ENCODE data around the gene KCNK17. TPM values are rescaled to one million over a fixed set of nuclear protein-coding genes. Genes with fewer than 3 reads are reported as not detected.

The KCNK17 gene
- total RNA-seq, 1 experiment from 2014 or later, result not detected

DNA sequence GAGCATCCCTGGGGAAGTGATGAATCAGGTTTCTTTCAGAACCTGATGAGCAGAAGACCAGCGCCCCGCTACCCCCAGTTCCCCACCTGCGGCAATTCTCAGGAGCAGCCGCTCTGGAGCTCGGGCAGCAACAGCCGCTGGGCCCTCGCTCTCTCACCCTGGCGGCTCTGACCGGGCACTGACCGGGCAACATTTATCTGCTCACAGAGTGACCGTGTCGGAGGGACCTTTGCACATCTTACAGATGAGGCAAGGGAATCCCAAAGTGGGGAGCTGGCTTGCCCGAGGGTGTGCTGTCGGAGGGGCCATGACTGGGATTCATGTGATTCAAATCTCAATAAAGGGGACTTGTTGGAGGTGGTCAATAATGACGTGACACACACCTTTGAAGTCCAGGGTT is 34.5 kb upstream of the KCNK17 start:
- no peak for DNase-seq (ENCODE audit: low read depth, low spot score)
- intact Hi-C loops (cut with micrococcal nuclease; ENCODE audit: unreplicated experiment) (no loop called here), in situ Hi-C loops (cut with HindIII; ENCODE audit: low pct_unique_long_range_greater_than_20kb, low sequenced_read_pairs) (no loop called here)
- no peaks in the 10 kb centered on the region for H3K9me3 ChIP-seq (ENCODE audit: control insufficient read depth, insufficient read depth, low read depth, low read length)
- H3K27me3 ChIP-seq (ENCODE audit: control insufficient read depth, insufficient read depth, low read length), result no peaks in the 10 kb centered on the region
- no peak overlapping the region for H3K4me3 ChIP-seq (ENCODE audit: low read depth in 2 of 2, low read length in 2 of 2)
- TF ChIP-seq POLR2AphosphoS5 (IDR thresholded peaks at IDR 0.05; ENCODE audit: low read depth, low read length) (no peak), SIN3A (IDR thresholded peaks at IDR 0.05; ENCODE audit: borderline replicate concordance, insufficient read depth, low read depth, low read length) (no peak), CTCF (IDR thresholded peaks at IDR 0.05) (no peak), TCF7L2 (IDR thresholded peaks at IDR 0.05; ENCODE audit: low read depth, low read length) (no peak)
- TF ChIP-seq, protein P1, sequence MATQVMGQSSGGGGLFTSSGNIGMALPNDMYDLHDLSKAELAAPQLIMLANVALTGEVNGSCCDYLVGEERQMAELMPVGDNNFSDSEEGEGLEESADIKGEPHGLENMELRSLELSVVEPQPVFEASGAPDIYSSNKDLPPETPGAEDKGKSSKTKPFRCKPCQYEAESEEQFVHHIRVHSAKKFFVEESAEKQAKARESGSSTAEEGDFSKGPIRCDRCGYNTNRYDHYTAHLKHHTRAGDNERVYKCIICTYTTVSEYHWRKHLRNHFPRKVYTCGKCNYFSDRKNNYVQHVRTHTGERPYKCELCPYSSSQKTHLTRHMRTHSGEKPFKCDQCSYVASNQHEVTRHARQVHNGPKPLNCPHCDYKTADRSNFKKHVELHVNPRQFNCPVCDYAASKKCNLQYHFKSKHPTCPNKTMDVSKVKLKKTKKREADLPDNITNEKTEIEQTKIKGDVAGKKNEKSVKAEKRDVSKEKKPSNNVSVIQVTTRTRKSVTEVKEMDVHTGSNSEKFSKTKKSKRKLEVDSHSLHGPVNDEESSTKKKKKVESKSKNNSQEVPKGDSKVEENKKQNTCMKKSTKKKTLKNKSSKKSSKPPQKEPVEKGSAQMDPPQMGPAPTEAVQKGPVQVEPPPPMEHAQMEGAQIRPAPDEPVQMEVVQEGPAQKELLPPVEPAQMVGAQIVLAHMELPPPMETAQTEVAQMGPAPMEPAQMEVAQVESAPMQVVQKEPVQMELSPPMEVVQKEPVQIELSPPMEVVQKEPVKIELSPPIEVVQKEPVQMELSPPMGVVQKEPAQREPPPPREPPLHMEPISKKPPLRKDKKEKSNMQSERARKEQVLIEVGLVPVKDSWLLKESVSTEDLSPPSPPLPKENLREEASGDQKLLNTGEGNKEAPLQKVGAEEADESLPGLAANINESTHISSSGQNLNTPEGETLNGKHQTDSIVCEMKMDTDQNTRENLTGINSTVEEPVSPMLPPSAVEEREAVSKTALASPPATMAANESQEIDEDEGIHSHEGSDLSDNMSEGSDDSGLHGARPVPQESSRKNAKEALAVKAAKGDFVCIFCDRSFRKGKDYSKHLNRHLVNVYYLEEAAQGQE (IDR thresholded peaks at IDR 0.05; ENCODE audit: insufficient read depth in 1 of 2, low read depth in 2 of 2, low read length in 1 of 2), result no peak
- H3K27ac ChIP-seq (ENCODE audit: low read length), result no peak overlapping the region
- ATAC-seq, result no peak
- BruUV-seq (replicated peaks), result no TSS peak
- no peaks in the 10 kb centered on the region for H3K36me3 ChIP-seq (ENCODE audit: control insufficient read depth, insufficient read depth, low read length)
- ChIA-PET CTCF (interaction anchor here (0.6 kb wide), 1 partner anchor 229 kb away, joined by 6 read pairs; no protein-coding TSS in a partner anchor), POLR2A (interaction anchor here (0.6 kb wide), 1 partner anchor 799 kb away, joined by 9 read pairs; no protein-coding TSS in a partner anchor)
- no peaks in the 10 kb centered on the region for H3K4me1 ChIP-seq (ENCODE audit: control insufficient read depth, insufficient read depth, low read length)

GRCh38 chr6:39347906-39348585 is 33.8 kb upstream of the KCNK17 start:
- POLR2A ChIA-PET, result interaction anchor here (0.5 kb wide), 1 partner anchor 793 kb away, joined by 4 read pairs; no protein-coding TSS in a partner anchor
- ATAC-seq, result peak; percentile 85
- no TSS peak for BruUV-seq (replicated peaks)
- peak; percentile 92 for TF ChIP-seq CTCF (IDR thresholded peaks at IDR 0.05)
- TF ChIP-seq, protein P1 (IDR thresholded peaks at IDR 0.05; ENCODE audit: insufficient read depth in 1 of 2, low read depth in 2 of 2, low read length in 1 of 2), result no peak
- no peaks in the 10 kb centered on the region for H3K4me1 ChIP-seq (ENCODE audit: control insufficient read depth, insufficient read depth, low read length)
- peak; percentile 51 for DNase-seq (ENCODE audit: low read depth, low spot score)
- H3K27me3 ChIP-seq (ENCODE audit: control insufficient read depth, insufficient read depth, low read length), result no peaks in the 10 kb centered on the region
- H3K27ac ChIP-seq (ENCODE audit: low read length), result no peak overlapping the region
- H3K9me3 ChIP-seq (ENCODE audit: control insufficient read depth, insufficient read depth, low read depth, low read length), result no peaks in the 10 kb centered on the region
- CTCF ChIA-PET, result interaction anchor here (0.6 kb wide), 1 partner anchor 230 kb away, joined by 6 read pairs; no protein-coding TSS in a partner anchor
- intact Hi-C loops (cut with micrococcal nuclease; ENCODE audit: unreplicated experiment) (no loop called here), in situ Hi-C loops (cut with HindIII; ENCODE audit: low pct_unique_long_range_greater_than_20kb, low sequenced_read_pairs) (no loop called here)
- H3K36me3 ChIP-seq (ENCODE audit: control insufficient read depth, insufficient read depth, low read length), result no peaks in the 10 kb centered on the region
- no peak overlapping the region for H3K4me3 ChIP-seq (ENCODE audit: low read depth in 2 of 2, low read length in 2 of 2)

All from Panc1 (cell line).